T-helper 17 cell (primary cell): ENCODE results near the gene ZNF366. TPM values are rescaled to one million over a fixed set of nuclear protein-coding genes. Genes with fewer than 3 reads are reported as not detected.

Experiments
- ATAC-seq: fragments of 150-1000 bp; cut with Tn5 transposase; 2 replicates; pipeline ENCODE4 v1.10.0; 2021; ENCODE audit warnings: mild to moderate bottlenecking, moderate library complexity
- DNase-seq, 3 donors: peaks; one replicate each; pipeline versions ENCODE4 v3.0.0 to v3.0.0-alpha.2; 2020 to 2021
- H3K9me3 ChIP-seq: one replicate; pipeline ENCODE4 v1.7.0; 2013; ENCODE audit warnings: low read length, mild to moderate bottlenecking; ENCODE audit not compliant: control insufficient read depth, poor library complexity, severe bottlenecking
- H3K27ac Mint-ChIP-seq: one replicate; pipeline ENCODE4 v1.8.0; 2022; ENCODE audit warnings: mild to moderate bottlenecking, moderate library complexity, mixed read lengths
- H3K27me3 Mint-ChIP-seq: one replicate; pipeline ENCODE4 v1.8.0; 2022; ENCODE audit warnings: mixed read lengths
- H3K36me3 Mint-ChIP-seq: one replicate; pipeline ENCODE4 v1.8.0; 2022; ENCODE audit warnings: low read depth, mixed read lengths
- H3K4me1 Mint-ChIP-seq: one replicate; pipeline ENCODE4 v1.8.0; 2022; ENCODE audit warnings: mild to moderate bottlenecking, mixed read lengths
- H3K4me3 Mint-ChIP-seq: one replicate; pipeline ENCODE4 v1.8.0; 2022; ENCODE audit warnings: mild to moderate bottlenecking, moderate library complexity, mixed read lengths
- total RNA-seq, 4 donors: library from RNA in 2 of 4; stranded (reverse) in 2 of 4; gene quantifications; one replicate each; pipeline ENCODE4 v1.2.3 and lab custom pipeline; 2022 to 2026

ZNF366 gene
- total RNA-seq, 2 donors from 2014 or later, result 0.39 TPM; not detected in 1

DNA sequence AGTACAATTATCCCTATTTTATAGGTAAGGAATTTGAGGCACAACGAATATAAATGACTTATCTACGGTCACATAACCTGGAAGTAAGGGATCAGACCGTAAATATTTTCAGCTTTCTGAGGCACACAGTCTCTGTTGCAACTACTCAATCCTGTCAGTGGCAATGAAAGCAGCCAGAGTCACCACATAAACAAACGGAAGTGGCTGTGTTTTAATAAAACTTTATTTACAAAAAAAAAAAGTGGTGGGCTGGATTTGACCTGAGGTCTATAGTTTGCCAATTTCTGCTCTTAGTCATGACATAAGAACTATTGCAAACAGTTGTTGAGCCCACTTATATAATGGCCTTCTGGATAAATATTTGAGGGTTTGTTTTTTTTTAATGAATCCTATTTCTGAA, 29.6 kb downstream of the ZNF366 start:
- ATAC-seq, result no peak
- H3K36me3 Mint-ChIP-seq, result no peaks in the 10 kb centered on the region
- H3K4me3 Mint-ChIP-seq, result no peak overlapping the region

DNA sequence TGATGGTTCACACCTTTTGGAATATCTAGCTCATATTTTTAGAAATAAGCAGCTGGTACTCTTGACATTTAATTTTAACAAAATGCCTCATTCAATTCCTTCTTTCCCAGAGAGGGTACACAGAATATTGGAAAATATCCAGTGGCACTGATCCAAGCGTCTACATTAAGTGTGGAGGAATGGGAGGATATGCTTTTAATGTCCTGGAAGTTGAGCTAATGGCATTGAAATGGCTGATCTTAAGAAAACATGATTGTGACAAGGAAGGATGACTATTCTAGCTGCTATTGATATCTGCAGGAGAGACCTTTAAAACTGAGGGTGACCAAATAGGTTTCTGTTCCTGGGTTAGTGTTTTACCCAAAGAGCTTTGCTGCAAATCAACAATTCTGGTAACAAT, 30.0 kb downstream of the ZNF366 start:
- H3K9me3 ChIP-seq, result no peaks in the 10 kb centered on the region
- Mint-ChIP-seq H3K4me1 (no peaks in the 10 kb centered on the region), H3K4me3 (no peak overlapping the region), H3K36me3 (no peaks in the 10 kb centered on the region), H3K27me3 (peaks cover 52% of the 10 kb centered on the region), H3K27ac (no peak overlapping the region)
- no peak for ATAC-seq
- no peak for DNase-seq

More for the DNA sequence above, 29.6 kb downstream of the ZNF366 start:
- H3K9me3 ChIP-seq, result no peaks in the 10 kb centered on the region
- no peaks in the 10 kb centered on the region for H3K4me1 Mint-ChIP-seq
- no peak overlapping the region for H3K27ac Mint-ChIP-seq
- peaks cover 51% of the 10 kb centered on the region for H3K27me3 Mint-ChIP-seq
- no peak for DNase-seq

GRCh38 chr5:72476721-72477120, 30.5 kb downstream of the ZNF366 start:
- Mint-ChIP-seq H3K4me1 (no peaks in the 10 kb centered on the region), H3K36me3 (no peaks in the 10 kb centered on the region), H3K27ac (no peak overlapping the region), H3K27me3 (peaks cover 52% of the 10 kb centered on the region), H3K4me3 (no peak overlapping the region)
- no peaks in the 10 kb centered on the region for H3K9me3 ChIP-seq
- no peak for ATAC-seq
- DNase-seq, result no peak

GRCh38 chr5:72476275-72476674, 30.9 kb downstream of the ZNF366 start:
- H3K4me3 Mint-ChIP-seq, result no peak overlapping the region
- no peaks in the 10 kb centered on the region for H3K36me3 Mint-ChIP-seq
- ATAC-seq, result no peak

GRCh38 chr5:72474516-72474915, 32.7 kb downstream of the ZNF366 start:
- no peak overlapping the region for H3K27ac Mint-ChIP-seq

More at GRCh38 chr5:72476275-72476674, 30.9 kb downstream of the ZNF366 start:
- DNase-seq, result no peak
- no peaks in the 10 kb centered on the region for H3K4me1 Mint-ChIP-seq
- H3K9me3 ChIP-seq, result no peaks in the 10 kb centered on the region
- no peak overlapping the region for H3K27ac Mint-ChIP-seq
- H3K27me3 Mint-ChIP-seq, result peaks cover 54% of the 10 kb centered on the region

GRCh38 chr5:72474046-72474500, 33.1 kb downstream of the ZNF366 start:
- ATAC-seq, result no peak
- H3K27ac Mint-ChIP-seq, result no peak overlapping the region
- H3K36me3 Mint-ChIP-seq, result no peaks in the 10 kb centered on the region
- no peaks in the 10 kb centered on the region for H3K4me1 Mint-ChIP-seq
- H3K9me3 ChIP-seq, result no peaks in the 10 kb centered on the region
- DNase-seq, result no peak
- H3K27me3 Mint-ChIP-seq, result peaks cover 52% of the 10 kb centered on the region
- H3K4me3 Mint-ChIP-seq, result no peak overlapping the region

More at GRCh38 chr5:72474516-72474915, 32.7 kb downstream of the ZNF366 start:
- ATAC-seq (no peak), DNase-seq (no peak)
- Mint-ChIP-seq H3K4me3 (no peak overlapping the region), H3K36me3 (no peaks in the 10 kb centered on the region), H3K4me1 (no peaks in the 10 kb centered on the region), H3K27me3 (peaks cover 52% of the 10 kb centered on the region)
- no peaks in the 10 kb centered on the region for H3K9me3 ChIP-seq

DNA sequence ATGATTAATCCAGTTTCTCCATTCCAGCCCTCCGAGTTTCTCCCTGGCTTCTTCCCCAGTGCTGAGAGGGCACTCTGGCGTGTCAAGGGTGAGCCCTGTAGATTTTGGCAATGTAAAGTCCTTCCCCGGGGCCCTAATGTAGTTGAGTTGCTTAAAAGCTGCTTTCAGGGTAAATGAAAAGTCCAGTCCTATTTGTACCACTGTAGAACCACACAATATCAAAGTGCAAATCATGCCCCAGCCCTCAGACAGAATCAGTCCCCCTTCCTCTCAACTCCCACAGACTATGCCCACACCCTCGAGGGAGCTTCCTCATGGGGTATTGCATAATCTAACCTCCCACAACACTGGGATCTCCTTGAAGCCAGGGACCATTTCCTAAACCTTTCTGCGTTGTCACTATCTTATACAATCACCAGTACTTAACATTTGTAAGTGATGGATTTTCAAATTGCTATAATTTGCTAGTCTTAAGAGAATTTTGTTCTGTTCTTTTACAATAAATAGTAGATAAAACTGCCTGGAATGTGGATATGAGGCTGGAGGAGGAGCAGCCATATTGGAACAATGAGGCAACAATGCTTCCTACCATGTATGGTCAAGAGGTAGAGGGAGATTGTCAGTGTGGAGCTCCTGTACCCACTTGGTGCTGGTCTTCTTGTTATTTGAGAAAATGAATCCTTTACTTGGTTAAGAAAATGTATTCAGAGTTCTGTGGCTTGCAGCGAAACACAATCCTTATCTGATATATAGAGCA, 34.4 kb downstream of the ZNF366 start:
- ATAC-seq (no peak), DNase-seq (no peak)
- H3K9me3 ChIP-seq, result no peaks in the 10 kb centered on the region
- H3K4me1 Mint-ChIP-seq, result no peaks in the 10 kb centered on the region
- H3K27ac Mint-ChIP-seq, result no peak overlapping the region
- peaks cover 50% of the 10 kb centered on the region for H3K27me3 Mint-ChIP-seq
- H3K36me3 Mint-ChIP-seq, result no peaks in the 10 kb centered on the region
- H3K4me3 Mint-ChIP-seq, result no peak overlapping the region

GRCh38 chr5:72472031-72472430, 35.2 kb downstream of the ZNF366 start:
- no peaks in the 10 kb centered on the region for H3K9me3 ChIP-seq
- Mint-ChIP-seq H3K36me3 (no peaks in the 10 kb centered on the region), H3K27ac (no peak overlapping the region), H3K4me1 (no peaks in the 10 kb centered on the region), H3K27me3 (peaks cover 50% of the 10 kb centered on the region), H3K4me3 (no peak overlapping the region)
- no peak for DNase-seq
- ATAC-seq, result no peak

- Mint-ChIP-seq H3K36me3 (no peaks in the 10 kb centered on the region), H3K27ac (no peak overlapping the region), H3K4me3 (no peak overlapping the region), H3K27me3 (peaks cover 49% of the 10 kb centered on the region), H3K4me1 (no peaks in the 10 kb centered on the region)
- ATAC-seq, result no peak
- no peak for DNase-seq
- H3K9me3 ChIP-seq, result no peaks in the 10 kb centered on the region
Measured at GRCh38 chr5:72470826-72471225, 36.4 kb downstream of the ZNF366 start.

GRCh38 chr5:72468606-72469005, 38.6 kb downstream of the ZNF366 start:
- H3K9me3 ChIP-seq, result no peaks in the 10 kb centered on the region
- Mint-ChIP-seq H3K4me1 (peaks cover 2% of the 10 kb centered on the region), H3K36me3 (no peaks in the 10 kb centered on the region), H3K27me3 (peaks cover 54% of the 10 kb centered on the region), H3K4me3 (no peak overlapping the region), H3K27ac (no peak overlapping the region)
- DNase-seq (no peak), ATAC-seq (no peak)

DNA sequence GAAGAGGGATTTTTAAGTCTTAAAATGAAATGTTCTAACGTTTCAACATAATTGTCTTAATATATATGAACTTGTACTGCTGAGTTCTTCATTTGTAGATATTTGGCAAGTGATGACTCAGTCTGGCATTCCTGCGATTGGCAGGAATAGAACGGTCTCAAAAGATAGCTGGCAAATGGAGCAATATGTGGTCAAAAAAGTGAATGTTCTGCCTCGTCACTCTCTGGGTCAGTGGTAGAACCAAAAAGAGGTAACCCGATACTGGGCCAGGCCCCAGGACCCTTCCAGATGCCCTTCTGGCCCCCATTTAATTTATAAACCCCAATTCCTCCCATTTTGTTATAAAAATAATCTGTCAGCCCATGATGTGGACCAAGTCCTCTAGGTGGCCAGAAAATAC, 39.2 kb downstream of the ZNF366 start:
- DNase-seq (no peak), ATAC-seq (no peak)
- Mint-ChIP-seq H3K36me3 (no peaks in the 10 kb centered on the region), H3K27me3 (peaks cover 58% of the 10 kb centered on the region), H3K4me3 (no peak overlapping the region), H3K4me1 (peaks cover 2% of the 10 kb centered on the region), H3K27ac (no peak overlapping the region)
- H3K9me3 ChIP-seq, result no peaks in the 10 kb centered on the region

DNA sequence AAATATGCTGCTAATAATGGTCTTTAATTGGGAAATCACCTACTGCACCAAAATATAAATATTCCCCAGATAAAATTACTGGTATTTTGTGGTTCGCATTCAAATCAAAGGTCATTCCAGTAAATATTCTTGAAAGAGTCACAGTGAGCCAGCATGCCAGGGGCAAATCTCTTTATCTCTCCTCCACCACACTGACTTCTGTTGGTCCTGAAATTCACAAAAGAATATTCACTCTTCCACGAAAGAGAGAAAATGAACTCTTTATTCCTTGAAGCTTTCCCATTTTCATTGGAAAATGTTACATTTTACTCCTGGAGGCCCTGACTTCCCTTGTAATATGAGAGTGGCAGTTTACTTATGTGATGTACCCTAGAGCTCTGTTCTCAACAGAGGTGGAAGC, 39.7 kb downstream of the ZNF366 start:
- Mint-ChIP-seq H3K27ac (no peak overlapping the region), H3K36me3 (no peaks in the 10 kb centered on the region), H3K4me3 (no peak overlapping the region), H3K4me1 (peaks cover 2% of the 10 kb centered on the region), H3K27me3 (peaks cover 58% of the 10 kb centered on the region)
- DNase-seq (no peak), ATAC-seq (no peak)
- no peaks in the 10 kb centered on the region for H3K9me3 ChIP-seq

GRCh38 chr5:72465601-72466563, 41.3 kb downstream of the ZNF366 start:
- H3K27ac Mint-ChIP-seq, result no peak overlapping the region
- no peak for ATAC-seq

More at GRCh38 chr5:72465601-72466563, 41.3 kb downstream of the ZNF366 start:
- no peaks in the 10 kb centered on the region for H3K9me3 ChIP-seq
- Mint-ChIP-seq H3K36me3 (no peaks in the 10 kb centered on the region), H3K27me3 (peaks cover 58% of the 10 kb centered on the region), H3K4me3 (no peak overlapping the region), H3K4me1 (peaks cover 2% of the 10 kb centered on the region)
- DNase-seq, result no peak
